ENCODE results near the gene RNASE7.
A peak's percentile ranks its signal among the peaks of the same experiment; 100 is the strongest.

- TF ChIP-seq CTCF (IDR thresholded peaks at IDR 0.05 in 4 of 5, conservative IDR thresholded peaks at IDR 0.05 in 1 of 5): no peak
- peak; percentile 60 to 65 for TF ChIP-seq POLR2A (IDR thresholded peaks at IDR 0.05)
Observed at GRCh38 chr14:21070083-21070609, 28.0 kb downstream of the RNASE7 start, which contains the start of gene ARHGEF40.
